HG03342 (cell line): ENCODE results near the gene UGT1A9.
"Not testable (repeated sequence)": the region's sequence is repeated elsewhere in the genome, so short reads cannot be mapped to it uniquely, and the experiment has no call there.

Source experiments
- ATAC-seq: cut with Tn5 transposase; IDR thresholded peaks from one replicate; pipeline ENCODE4 v1.9.1; 2021; ENCODE audit warnings: mild to moderate bottlenecking, moderate library complexity; ENCODE audit not compliant: unreplicated experiment

UGT1A9 gene

DNA sequence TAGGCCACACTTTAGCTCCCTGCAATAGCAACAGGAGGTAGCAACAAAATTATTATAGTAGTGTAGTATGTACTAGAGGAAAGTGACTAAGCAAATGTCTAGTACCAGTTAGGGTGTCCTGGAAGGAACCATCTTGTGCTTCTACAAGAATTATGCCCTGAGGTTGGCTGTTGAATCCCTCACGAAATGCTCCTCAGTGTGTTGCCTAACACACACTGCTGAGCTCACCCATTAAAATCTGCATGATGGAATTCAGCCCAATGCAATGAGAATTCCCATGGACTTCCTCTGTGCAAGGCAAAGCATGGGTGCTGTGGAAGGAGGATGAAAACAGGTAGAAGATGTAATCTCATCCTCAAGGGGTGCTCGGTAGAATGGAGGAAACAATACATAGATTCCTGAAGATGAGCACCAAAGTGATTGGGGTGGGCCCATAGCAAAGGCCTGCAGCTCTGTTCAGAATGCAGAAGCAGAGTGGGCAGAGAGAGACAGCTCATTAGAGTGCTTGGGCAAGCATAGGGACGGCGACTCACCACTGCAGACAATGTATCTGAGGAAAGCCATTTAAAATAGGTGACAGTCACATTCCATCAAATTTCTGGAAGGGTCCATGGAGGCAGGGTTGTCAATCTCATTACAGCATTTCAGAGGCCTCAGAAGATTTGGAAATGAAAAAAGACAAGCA lies 8.8 kb downstream of the UGT1A9 start:
- ATAC-seq, result no peak

DNA sequence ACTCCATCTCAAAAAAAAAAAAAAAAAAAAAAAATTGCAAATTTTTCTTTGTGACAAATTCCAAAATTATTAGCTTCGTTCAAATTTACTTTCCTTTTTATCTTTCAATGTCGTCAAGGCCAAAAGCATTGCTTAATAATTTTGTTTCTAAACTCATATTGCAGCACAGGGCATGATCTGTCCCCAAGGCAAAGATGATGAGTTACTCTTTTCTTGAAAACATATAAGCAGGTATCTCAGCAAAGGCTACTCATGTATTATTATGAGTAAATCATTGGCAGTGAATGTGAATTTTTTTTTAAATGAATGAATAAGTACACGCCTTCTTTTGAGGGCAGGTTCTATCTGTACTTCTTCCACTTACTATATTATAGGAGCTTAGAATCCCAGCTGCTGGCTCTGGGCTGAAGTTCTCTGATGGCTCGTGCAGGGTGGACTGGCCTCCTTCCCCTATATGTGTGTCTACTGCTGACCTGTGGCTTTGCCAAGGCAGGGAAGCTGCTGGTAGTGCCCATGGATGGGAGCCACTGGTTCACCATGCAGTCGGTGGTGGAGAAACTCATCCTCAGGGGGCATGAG lies 9.9 kb downstream of the UGT1A9 start, which contains the start of gene UGT1A7:
TSS of gene UGT1A7 (plus strand) at position 381 of the 579 bp plus-strand sequence. CDS start at position 418, 37 bp downstream.
- ATAC-seq, result no peak

GRCh38 chr2:233684640-233685039 lies 12.9 kb downstream of the UGT1A9 start:
- ATAC-seq, result no peak

DNA sequence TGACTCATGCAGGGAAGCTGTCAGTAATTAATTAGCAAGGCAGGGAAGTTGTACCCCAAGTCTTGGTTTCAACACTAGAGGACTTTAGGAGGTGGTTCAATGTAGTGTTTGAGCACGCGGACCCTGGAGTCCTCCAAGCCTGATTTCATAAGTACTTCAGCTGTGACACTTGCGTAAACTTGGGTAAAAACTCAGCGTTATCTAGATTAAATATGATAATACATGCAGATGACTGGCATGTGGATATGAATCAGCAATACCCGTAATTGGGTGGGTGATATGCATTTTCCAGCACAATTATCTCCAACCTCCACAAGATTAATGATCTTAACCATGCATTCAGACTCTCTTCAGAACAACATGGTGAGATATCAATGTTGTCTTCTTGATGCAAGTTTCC lies 15.2 kb downstream of the UGT1A9 start:
- no peak for ATAC-seq

GRCh38 chr2:233688341-233688740 lies 16.6 kb downstream of the UGT1A9 start:
- ATAC-seq, result no peak

DNA sequence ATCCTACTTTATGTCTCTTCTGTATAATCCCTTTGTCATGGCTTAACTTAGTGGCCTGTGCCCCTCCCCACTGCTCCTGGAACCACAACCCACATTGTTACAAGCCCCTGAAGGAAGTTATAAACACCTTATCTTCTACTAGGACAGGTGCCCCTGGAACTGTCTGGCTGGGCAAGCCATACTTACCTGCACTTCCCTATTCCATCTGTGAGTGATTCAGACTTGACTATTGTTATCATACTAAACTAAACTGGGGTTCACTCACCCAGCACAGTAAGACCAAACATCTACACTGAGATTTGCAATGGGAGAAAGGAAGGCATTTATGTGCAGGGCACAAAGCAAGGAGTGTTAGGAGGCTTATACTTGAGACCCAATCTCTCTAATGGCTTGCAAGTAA lies 17.3 kb downstream of the UGT1A9 start:
- no peak for ATAC-seq

DNA sequence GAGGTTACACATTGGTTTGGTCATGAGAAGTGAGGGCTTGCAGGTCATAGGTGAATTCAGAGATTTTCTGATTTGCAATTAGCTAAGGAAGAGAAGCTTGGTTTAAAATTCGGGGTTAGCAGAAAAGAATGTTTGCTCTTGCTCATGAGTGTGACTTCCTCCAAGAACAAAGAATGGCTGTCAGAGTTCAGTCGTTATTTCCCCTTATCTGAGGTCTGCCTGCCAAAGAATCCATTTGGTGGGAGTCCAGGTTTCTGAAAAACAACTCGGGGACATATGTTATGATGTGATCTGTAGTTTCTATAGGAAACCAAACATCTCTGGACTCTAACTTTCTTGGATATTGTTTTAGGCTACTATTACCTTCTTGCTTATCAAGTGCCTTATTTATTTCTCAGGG lies 17.8 kb downstream of the UGT1A9 start:
- no peak for ATAC-seq

- no peak for ATAC-seq
These were observed 18.7 kb downstream of the UGT1A9 start for GRCh38 chr2:233690444-233690843.

DNA sequence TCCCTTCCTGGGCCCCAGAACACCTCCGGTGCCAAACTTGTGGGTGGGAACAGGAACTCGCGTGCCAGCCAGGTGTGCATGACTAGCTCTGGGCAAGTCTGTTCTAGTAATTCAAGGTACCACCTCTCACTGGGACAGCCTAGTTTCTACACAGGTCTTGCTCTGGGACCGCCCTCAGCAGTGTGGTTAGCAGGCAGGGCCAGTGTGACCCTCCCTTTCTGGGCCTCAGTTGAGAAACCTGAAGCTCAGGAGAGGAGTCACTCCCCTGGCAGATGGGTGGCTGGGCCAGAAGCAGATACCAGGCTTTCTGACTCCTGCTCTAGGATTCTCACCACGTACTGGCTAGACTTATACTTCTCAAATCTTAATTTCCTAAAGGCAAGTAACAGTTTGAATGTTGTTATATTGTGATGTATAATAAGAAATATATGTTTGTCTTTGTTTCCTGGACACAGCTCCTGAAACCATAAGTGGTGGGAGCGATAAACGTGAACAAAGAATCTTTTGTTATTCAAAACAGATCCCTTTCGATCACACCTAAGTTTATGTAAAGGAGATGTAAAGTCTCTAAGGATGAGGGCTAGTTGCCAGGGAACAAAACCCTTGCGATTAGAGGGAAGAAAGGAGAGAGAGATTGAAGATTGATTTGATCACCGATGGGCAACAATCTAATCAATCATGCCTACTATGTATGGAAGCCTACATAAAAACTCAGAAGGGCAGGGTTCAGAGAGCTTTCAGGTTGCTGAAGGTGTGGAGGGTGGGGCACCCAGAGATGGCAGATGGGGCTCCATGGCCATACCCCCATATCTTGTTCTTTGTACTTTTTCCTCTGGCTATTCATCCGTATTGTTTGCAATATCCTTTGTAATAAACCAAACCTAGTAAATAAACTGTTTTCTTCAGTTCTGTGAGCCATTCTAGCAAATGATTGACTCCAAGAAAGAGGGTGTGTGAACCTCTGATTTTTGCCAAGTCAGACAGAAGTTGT lies 20.0 kb downstream of the UGT1A9 start:
- no peak for ATAC-seq

DNA sequence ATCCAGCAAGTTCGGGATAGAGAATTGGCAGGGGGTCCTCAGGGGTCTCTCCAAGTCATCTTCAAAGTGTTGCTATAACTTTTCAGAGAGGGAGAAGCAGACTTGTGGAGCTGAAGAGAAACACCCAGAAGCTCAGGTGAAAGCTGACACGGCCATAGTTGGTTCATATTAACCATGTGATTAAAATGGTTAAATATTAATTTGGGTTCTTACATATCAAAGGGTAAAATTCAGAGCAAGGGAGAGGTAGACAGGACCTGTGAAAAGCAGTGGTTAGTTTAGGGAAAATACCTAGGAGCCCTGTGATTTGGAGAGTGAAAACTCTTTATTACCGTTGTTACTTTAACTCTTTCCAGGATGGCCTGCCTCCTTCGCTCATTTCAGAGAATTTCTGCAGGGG lies 20.9 kb downstream of the UGT1A9 start, which contains the start of gene UGT1A6:
TSS of gene UGT1A6 (plus strand) at position 243 of the 400 bp plus-strand sequence. CDS start at position 358, 115 bp downstream.
- ATAC-seq, result no peak

- no peak for ATAC-seq
These were observed 22.3 kb downstream of the UGT1A9 start for GRCh38 chr2:233693963-233694362.

DNA sequence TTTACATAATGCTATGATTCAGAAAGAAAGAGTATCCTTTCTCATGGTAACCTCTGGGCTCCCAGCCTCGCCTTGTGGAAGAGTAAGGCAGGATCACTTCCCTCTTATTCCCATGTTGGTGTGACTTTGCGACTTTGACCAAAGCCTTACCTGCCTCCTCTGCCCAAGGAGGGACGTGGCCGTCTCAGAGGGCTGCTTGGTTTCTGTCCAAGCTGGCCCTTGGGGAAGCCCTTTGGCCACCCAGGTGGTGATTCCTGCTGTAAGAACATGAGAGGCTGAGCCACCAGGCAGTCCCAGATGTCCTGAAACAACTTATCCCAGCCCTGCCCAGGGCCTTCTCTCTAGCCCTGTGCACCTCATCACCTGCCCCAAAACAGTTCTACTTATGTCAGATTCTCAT lies 27.0 kb downstream of the UGT1A9 start:
- ATAC-seq, result no peak

DNA sequence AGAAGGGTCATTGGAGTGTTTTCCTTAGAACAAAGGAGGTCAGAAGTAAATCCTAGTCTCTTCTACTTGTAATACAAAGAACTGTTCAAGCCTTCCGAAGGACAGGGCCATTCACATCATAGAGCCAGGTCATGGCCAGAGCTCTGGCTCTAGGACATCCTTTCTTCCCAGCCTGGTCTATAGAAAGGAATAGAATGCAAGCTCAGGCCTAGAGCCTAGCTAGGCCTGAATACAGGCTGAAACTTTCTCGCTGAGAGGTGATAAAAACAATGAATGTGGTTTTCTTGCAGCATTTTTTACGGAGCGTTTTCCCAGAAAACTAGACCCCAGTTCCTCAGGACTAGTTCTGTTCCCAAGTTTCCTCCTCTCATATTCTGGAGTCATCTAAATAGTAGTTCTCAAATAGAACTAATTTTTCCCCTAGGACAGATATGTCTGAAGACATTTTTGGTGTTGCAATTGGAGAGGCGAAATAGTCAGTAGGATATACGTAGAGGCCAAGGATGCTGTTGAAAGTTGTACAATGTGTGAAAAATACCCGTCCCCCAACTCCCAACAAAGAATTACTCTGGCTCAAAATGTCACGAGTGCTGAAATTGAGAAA lies 27.8 kb downstream of the UGT1A9 start:
- ATAC-seq, result no peak

- no peak for ATAC-seq
These were observed 28.4 kb downstream of the UGT1A9 start for GRCh38 chr2:233700028-233700635.

- ATAC-seq, result not testable (repeated sequence)
These were observed 29.1 kb downstream of the UGT1A9 start for GRCh38 chr2:233700842-233701241.

GRCh38 chr2:233702238-233702637 lies 30.5 kb downstream of the UGT1A9 start:
- no peak for ATAC-seq

GRCh38 chr2:233705911-233706506 lies 34.3 kb downstream of the UGT1A9 start:
- no peak for ATAC-seq

DNA sequence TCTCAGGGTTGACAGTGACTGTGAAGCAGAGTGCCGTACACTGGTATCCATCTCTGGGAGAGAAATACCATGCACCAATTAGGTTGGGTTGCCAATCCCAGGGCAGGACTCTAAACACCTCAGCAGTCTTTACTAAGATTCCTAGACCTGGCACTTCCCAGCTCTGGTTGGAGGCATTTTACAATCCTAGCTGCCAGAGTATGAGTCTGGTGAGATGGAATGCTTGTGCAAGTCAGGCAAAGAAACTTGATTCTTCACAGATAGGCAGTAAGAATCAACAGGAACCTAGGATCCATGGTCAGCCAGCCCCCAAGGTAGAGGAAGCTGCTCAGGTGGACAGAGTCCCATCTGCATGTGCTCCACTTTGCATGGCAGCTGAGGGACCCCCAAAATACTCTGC lies 35.0 kb downstream of the UGT1A9 start:
- no peak for ATAC-seq

DNA sequence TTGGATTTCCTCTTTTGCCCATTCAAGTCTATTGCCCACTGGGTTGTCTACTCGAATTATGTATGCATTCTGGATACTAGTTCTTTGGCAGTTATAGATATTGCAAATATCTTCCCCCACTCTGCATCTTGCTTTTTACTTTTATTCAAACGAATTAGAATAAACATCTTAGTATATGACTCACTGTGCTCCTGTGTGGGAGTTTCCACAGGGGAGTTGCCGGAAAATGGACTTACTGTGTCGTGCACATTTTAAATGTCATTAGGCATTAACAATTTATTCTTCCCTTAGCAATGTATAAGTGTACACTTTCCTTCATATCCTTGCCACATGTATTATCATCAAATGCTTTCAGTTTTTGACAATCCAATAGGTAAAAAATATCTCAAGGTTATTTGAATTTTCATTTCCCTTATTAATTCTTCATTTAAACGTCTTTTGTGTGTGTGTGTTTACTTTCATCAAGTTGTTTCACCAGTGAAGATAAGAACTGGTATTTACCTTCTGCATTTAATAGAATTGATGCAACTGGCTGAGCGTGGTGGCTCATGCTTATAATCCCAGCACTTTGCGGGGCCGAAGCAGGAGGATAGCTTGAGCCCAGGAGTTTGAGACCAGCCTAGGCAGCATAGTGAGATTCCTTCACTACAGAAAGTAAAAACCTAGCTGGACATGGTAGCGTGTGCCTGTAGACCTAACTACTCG lies 36.4 kb downstream of the UGT1A9 start:
- ATAC-seq, result no peak

GRCh38 chr2:233708942-233709341 lies 37.2 kb downstream of the UGT1A9 start:
- no peak for ATAC-seq
